Cardiac muscle cell (in vitro differentiated cells and primary cell): ENCODE results near the gene ADAT3. TPM values are rescaled to one million over a fixed set of nuclear protein-coding genes. Genes with fewer than 3 reads are reported as not detected.

ENCODE experiments used
- DNase-seq, 2 donors: peaks; one replicate each; pipeline versions ENCODE4 v3.0.0 to v3.0.0-alpha.2; 2010 to 2017; ENCODE audit warnings: low read depth in 1 of 2, low spot score in 1 of 2
- H3K27ac ChIP-seq: fragments of 200-600 bp; sonication (generic); 2 replicates; pipeline ENCODE4 v1.5.1; 2016
- H3K27me3 ChIP-seq: fragments of 200-600 bp; sonication (generic); 2 replicates; pipeline ENCODE4 v1.6.0; 2016; ENCODE audit warnings: control low read depth
- H3K36me3 ChIP-seq: fragments of 200-600 bp; sonication (generic); 2 replicates; pipeline ENCODE4 v1.5.1; 2016; ENCODE audit warnings: control low read depth
- H3K4me1 ChIP-seq: fragments of 200-600 bp; sonication (generic); 2 replicates; pipeline ENCODE4 v1.8.1; 2017; ENCODE audit warnings: low read depth, mild to moderate bottlenecking, mixed run types
- H3K4me3 ChIP-seq: fragments of 200-600 bp; sonication (generic); 2 replicates; pipeline ENCODE4 v1.5.1; 2016; ENCODE audit warnings: mild to moderate bottlenecking
- H3K9me3 ChIP-seq: fragments of 200-600 bp; sonication (generic); 2 replicates; pipeline ENCODE4 v1.5.1; 2017; ENCODE audit warnings: low read depth, mild to moderate bottlenecking, control low read depth
- polyA plus RNA-seq: library from polyadenylated mRNA; unstranded; fragments of >200 nt; fragmentation: Nextera tagmentation; extraction: Ambion mirVana; gene quantifications from 2 replicates; pipeline ENCODE4 v1.2.1, GENCODE V29; 2016
- total RNA-seq: library from RNA; depleted of rRNA; stranded (reverse); fragments of >200 nt; gene quantifications from 2 replicates; pipeline ENCODE4 v1.2.3, GENCODE V29; 2016
- TF ChIP-seq, protein P1 (sequence below): IDR thresholded peaks from 2 replicates; pipeline ENCODE4 v1.5.1; 2012; ENCODE audit warnings: low read depth, mild to moderate bottlenecking, low read length

Gene ADAT3
- total and polyA plus RNA-seq, 2 experiments from 2014 or later = 11.2 to 14.3 TPM

- TF ChIP-seq, protein P1, sequence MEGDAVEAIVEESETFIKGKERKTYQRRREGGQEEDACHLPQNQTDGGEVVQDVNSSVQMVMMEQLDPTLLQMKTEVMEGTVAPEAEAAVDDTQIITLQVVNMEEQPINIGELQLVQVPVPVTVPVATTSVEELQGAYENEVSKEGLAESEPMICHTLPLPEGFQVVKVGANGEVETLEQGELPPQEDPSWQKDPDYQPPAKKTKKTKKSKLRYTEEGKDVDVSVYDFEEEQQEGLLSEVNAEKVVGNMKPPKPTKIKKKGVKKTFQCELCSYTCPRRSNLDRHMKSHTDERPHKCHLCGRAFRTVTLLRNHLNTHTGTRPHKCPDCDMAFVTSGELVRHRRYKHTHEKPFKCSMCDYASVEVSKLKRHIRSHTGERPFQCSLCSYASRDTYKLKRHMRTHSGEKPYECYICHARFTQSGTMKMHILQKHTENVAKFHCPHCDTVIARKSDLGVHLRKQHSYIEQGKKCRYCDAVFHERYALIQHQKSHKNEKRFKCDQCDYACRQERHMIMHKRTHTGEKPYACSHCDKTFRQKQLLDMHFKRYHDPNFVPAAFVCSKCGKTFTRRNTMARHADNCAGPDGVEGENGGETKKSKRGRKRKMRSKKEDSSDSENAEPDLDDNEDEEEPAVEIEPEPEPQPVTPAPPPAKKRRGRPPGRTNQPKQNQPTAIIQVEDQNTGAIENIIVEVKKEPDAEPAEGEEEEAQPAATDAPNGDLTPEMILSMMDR = no peak
- DNase-seq = no peak
- H3K4me1 ChIP-seq = peaks cover 3% of the 10 kb centered on the region
- H3K4me3 ChIP-seq = no peak overlapping the region
- H3K9me3 ChIP-seq = no peaks in the 10 kb centered on the region
- H3K36me3 ChIP-seq = no peaks in the 10 kb centered on the region
- peaks cover 3% of the 10 kb centered on the region for H3K27me3 ChIP-seq
- peak overlapping the region; percentile 76 for H3K27ac ChIP-seq
Measured at GRCh38 chr19:1865172-1866010, 39.8 kb upstream of the ADAT3 start.

GRCh38 chr19:1866693-1867348, 38.4 kb upstream of the ADAT3 start:
- no peak for DNase-seq
- H3K27ac ChIP-seq = no peak overlapping the region
- peaks cover 3% of the 10 kb centered on the region for H3K27me3 ChIP-seq
- no peaks in the 10 kb centered on the region for H3K4me1 ChIP-seq
- TF ChIP-seq, protein P1 = no peak
- no peak overlapping the region for H3K4me3 ChIP-seq
- no peaks in the 10 kb centered on the region for H3K9me3 ChIP-seq
- no peaks in the 10 kb centered on the region for H3K36me3 ChIP-seq

DNA sequence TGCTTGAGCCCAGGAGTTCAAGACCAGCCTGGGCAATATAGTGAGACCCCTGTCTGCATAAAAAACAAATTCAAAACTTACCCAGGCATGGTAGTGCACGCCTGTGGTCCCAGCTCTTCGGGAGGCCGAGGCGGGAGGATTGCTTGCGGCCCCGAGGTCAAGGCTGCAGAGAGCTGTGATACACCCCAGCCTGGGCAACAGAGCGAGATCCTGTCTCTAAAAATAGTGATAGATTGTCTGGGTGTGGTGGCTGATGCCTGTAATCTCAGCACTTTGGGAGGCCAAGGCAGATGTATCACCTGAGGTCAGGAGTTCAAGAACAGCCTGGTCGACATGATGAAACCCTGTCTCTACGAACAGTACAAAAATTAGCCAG, 37.9 kb upstream of the ADAT3 start:
- Histone ChIP-seq H3K36me3 (no peaks in the 10 kb centered on the region), H3K4me3 (no peak overlapping the region), H3K27me3 (peaks cover 1% of the 10 kb centered on the region), H3K27ac (no peak overlapping the region), H3K4me1 (no peaks in the 10 kb centered on the region), H3K9me3 (no peaks in the 10 kb centered on the region)
- no peak for DNase-seq
- TF ChIP-seq, protein P1 = no peak

DNA sequence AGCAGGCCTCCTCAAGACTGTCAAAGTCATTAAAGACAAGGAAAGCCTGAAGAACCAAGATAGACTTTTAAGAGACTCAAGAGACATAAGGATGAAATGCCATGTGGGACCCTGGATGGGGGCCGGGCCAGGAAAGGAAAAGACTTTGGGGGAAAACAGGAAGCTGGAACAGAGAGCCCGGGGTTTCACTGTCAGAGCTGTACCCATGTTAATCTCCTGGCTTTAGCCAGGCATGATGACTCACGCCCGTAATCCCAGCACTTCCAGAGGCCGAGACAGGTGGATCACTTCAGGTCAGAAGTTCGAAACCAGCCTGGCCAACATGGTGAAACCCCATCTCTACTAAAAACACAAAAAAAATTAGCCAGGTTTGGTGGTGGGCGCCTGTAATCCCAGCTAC, 36.2 kb upstream of the ADAT3 start:
- Histone ChIP-seq H3K4me3 (no peak overlapping the region), H3K27ac (no peak overlapping the region), H3K36me3 (no peaks in the 10 kb centered on the region), H3K4me1 (peaks cover 1% of the 10 kb centered on the region), H3K27me3 (no peaks in the 10 kb centered on the region), H3K9me3 (no peaks in the 10 kb centered on the region)
- TF ChIP-seq, protein P1 = no peak
- DNase-seq = no peak

GRCh38 chr19:1871140-1871597, 34.0 kb upstream of the ADAT3 start:
- H3K4me3 ChIP-seq = no peak overlapping the region
- no peak overlapping the region for H3K27ac ChIP-seq
- no peak for DNase-seq
- H3K36me3 ChIP-seq = no peaks in the 10 kb centered on the region
- H3K27me3 ChIP-seq = no peaks in the 10 kb centered on the region
- TF ChIP-seq, protein P1 = no peak
- H3K9me3 ChIP-seq = no peaks in the 10 kb centered on the region
- peaks cover 12% of the 10 kb centered on the region for H3K4me1 ChIP-seq
